ENCODE results near the gene IFIT1B. TPM values are rescaled to one million over a fixed set of nuclear protein-coding genes. Genes with fewer than 3 reads are reported as not detected.
"Not testable (repeated sequence)": the region's sequence is repeated elsewhere in the genome, so short reads cannot be mapped to it uniquely, and the experiment has no call there.

The IFIT1B gene
- 0.03 TPM for polyA plus RNA-seq (2013, experiment 1 of 2)
- polyA plus RNA-seq (2013, experiment 2 of 2) = not detected

- H3K36me3 ChIP-seq (ENCODE audit: control insufficient read depth in 1 of 2, insufficient read depth in 2 of 2, low read depth in 1 of 2, low read length in 2 of 2) = no peaks in the 10 kb centered on the region
- no peak within 1 kb of the TSS for H4K91ac ChIP-seq (ENCODE audit: low read length)
- H2BK15ac ChIP-seq (ENCODE audit: low read depth, poor library complexity, severe bottlenecking) = no peak within 1 kb of the TSS
- no peak within 1 kb of the TSS for H3K23ac ChIP-seq (ENCODE audit: low read length in 2 of 2)
- no peaks in the 10 kb centered on the region for H3K79me1 ChIP-seq (replicated peaks; ENCODE audit: low read length, poor library complexity, severe bottlenecking)
- H3K27me3 ChIP-seq (ENCODE audit: control insufficient read depth in 1 of 2, insufficient read depth in 1 of 2, low read length in 2 of 2) = no peaks in the 10 kb centered on the region
- H3K9ac ChIP-seq (ENCODE audit: low read length) = no peak within 1 kb of the TSS
- H3K4me3 ChIP-seq (ENCODE audit: insufficient read depth in 1 of 2, low read depth in 1 of 2, low read length in 2 of 2) = no peak within 1 kb of the TSS
- H2BK12ac ChIP-seq (ENCODE audit: low read length in 2 of 2) = no peak within 1 kb of the TSS
- no peak within 1 kb of the TSS for H3K14ac ChIP-seq (ENCODE audit: low read length in 2 of 2)
- no peak for DNase-seq
- H2AK5ac ChIP-seq (ENCODE audit: low read length, severe bottlenecking) = no peak within 1 kb of the TSS
- no peak within 1 kb of the TSS for H3K4ac ChIP-seq (ENCODE audit: low read depth in 1 of 2, low read length in 2 of 2)
- no peak within 1 kb of the TSS for H4K8ac ChIP-seq (ENCODE audit: low read length)
- H2AFZ ChIP-seq (ENCODE audit: low read depth, low read length) = no peak within 1 kb of the TSS
- H2BK120ac ChIP-seq (ENCODE audit: low read depth, low read length) = no peak within 1 kb of the TSS
- WGBS = 78% methylated on average over 5 of the region's 5 CpGs
- H2BK5ac ChIP-seq (ENCODE audit: low read depth, low read length, poor library complexity, severe bottlenecking) = no peak within 1 kb of the TSS
- H3K27ac ChIP-seq (ENCODE audit: low read length, poor library complexity, severe bottlenecking) = no peak within 1 kb of the TSS
- H3K18ac ChIP-seq (ENCODE audit: low read depth in 1 of 2, low read length in 2 of 2) = no peak within 1 kb of the TSS
- no peaks in the 10 kb centered on the region for H3K9me3 ChIP-seq (ENCODE audit: control insufficient read depth, low read length)
- H3K4me2 ChIP-seq (ENCODE audit: low read length, poor library complexity, severe bottlenecking) = no peak within 1 kb of the TSS
- peaks cover 2% of the 10 kb centered on the region for H3K4me1 ChIP-seq (ENCODE audit: control insufficient read depth, insufficient read depth, low read depth, low read length)
Observed at GRCh38 chr10:89377705-89378637, at the start of gene IFIT1B. Gene IFIT1B (plus strand): TSS chr10:89378056. CDS start chr10:89378136, 80 bp downstream.

- H4K8ac ChIP-seq (ENCODE audit: low read length) = peak overlapping the region; percentile 55
- no peak overlapping the region for H2BK15ac ChIP-seq (ENCODE audit: low read depth, poor library complexity, severe bottlenecking)
- no peaks in the 10 kb centered on the region for H3K27me3 ChIP-seq (ENCODE audit: control insufficient read depth in 1 of 2, insufficient read depth in 1 of 2, low read length in 2 of 2)
- WGBS = 96% methylated on average over 1 of the region's 2 CpGs
- H3K27ac ChIP-seq (ENCODE audit: low read length, poor library complexity, severe bottlenecking) = no peak overlapping the region
- peak overlapping the region in 1 of 2 experiments; percentile 3 for H3K18ac ChIP-seq (ENCODE audit: low read depth in 1 of 2, low read length in 2 of 2)
- no peaks in the 10 kb centered on the region for H3K36me3 ChIP-seq (ENCODE audit: control insufficient read depth in 1 of 2, insufficient read depth in 2 of 2, low read depth in 1 of 2, low read length in 2 of 2)
- H3K4me3 ChIP-seq (ENCODE audit: insufficient read depth in 1 of 2, low read depth in 1 of 2, low read length in 2 of 2) = peak overlapping the region in 1 of 2 experiments; percentile 76
- H3K23ac ChIP-seq (ENCODE audit: low read length in 2 of 2) = no peak overlapping the region
- no peak overlapping the region for H2BK120ac ChIP-seq (ENCODE audit: low read depth, low read length)
- H2AFZ ChIP-seq (ENCODE audit: low read depth, low read length) = no peak overlapping the region
- H4K91ac ChIP-seq (ENCODE audit: low read length) = peak overlapping the region; percentile 71
- peaks cover 13% of the 10 kb centered on the region for H3K79me1 ChIP-seq (replicated peaks; ENCODE audit: low read length, poor library complexity, severe bottlenecking)
- no peak overlapping the region for H3K4me2 ChIP-seq (ENCODE audit: low read length, poor library complexity, severe bottlenecking)
- no peak overlapping the region for H3K14ac ChIP-seq (ENCODE audit: low read length in 2 of 2)
- H3K4me1 ChIP-seq (ENCODE audit: control insufficient read depth, insufficient read depth, low read depth, low read length) = peaks cover 12% of the 10 kb centered on the region
- H3K4ac ChIP-seq (ENCODE audit: low read depth in 1 of 2, low read length in 2 of 2) = peak overlapping the region; percentile 1 to 29
- peak overlapping the region; percentile 94 for H3K9ac ChIP-seq (ENCODE audit: low read length)
- H2BK12ac ChIP-seq (ENCODE audit: low read length in 2 of 2) = peak overlapping the region in 1 of 2 experiments; percentile 72
- no peak overlapping the region for H2BK5ac ChIP-seq (ENCODE audit: low read depth, low read length, poor library complexity, severe bottlenecking)
- H3K9me3 ChIP-seq (ENCODE audit: control insufficient read depth, low read length) = no peaks in the 10 kb centered on the region
- peak overlapping the region; percentile 39 for H2AK5ac ChIP-seq (ENCODE audit: low read length, severe bottlenecking)
- DNase-seq = no peak
Observed at GRCh38 chr10:89329151-89329550, 48.7 kb upstream of the IFIT1B start.

- Histone ChIP-seq H2BK12ac (ENCODE audit: low read length in 2 of 2) (peak overlapping the region in 1 of 2 experiments; percentile 61), H3K79me1 (replicated peaks; ENCODE audit: low read length, poor library complexity, severe bottlenecking) (peaks cover 13% of the 10 kb centered on the region), H3K4me1 (ENCODE audit: control insufficient read depth, insufficient read depth, low read depth, low read length) (peaks cover 12% of the 10 kb centered on the region)
- H2AK5ac ChIP-seq (ENCODE audit: low read length, severe bottlenecking); H3K18ac ChIP-seq (ENCODE audit: low read depth in 1 of 2, low read length in 2 of 2); H3K36me3 ChIP-seq (ENCODE audit: control insufficient read depth in 1 of 2, insufficient read depth in 2 of 2, low read depth in 1 of 2, low read length in 2 of 2); H2BK120ac ChIP-seq (ENCODE audit: low read depth, low read length); H3K4me2 ChIP-seq (ENCODE audit: low read length, poor library complexity, severe bottlenecking); H2BK15ac ChIP-seq (ENCODE audit: low read depth, poor library complexity, severe bottlenecking); H3K14ac ChIP-seq (ENCODE audit: low read length in 2 of 2); H2BK5ac ChIP-seq (ENCODE audit: low read depth, low read length, poor library complexity, severe bottlenecking); H3K23ac ChIP-seq (ENCODE audit: low read length in 2 of 2); H3K9me3 ChIP-seq (ENCODE audit: control insufficient read depth, low read length); H2AFZ ChIP-seq (ENCODE audit: low read depth, low read length); H3K27ac ChIP-seq (ENCODE audit: low read length, poor library complexity, severe bottlenecking); H3K4me3 ChIP-seq (ENCODE audit: insufficient read depth in 1 of 2, low read depth in 1 of 2, low read length in 2 of 2); H3K4ac ChIP-seq (ENCODE audit: low read depth in 1 of 2, low read length in 2 of 2); H4K8ac ChIP-seq (ENCODE audit: low read length); H4K91ac ChIP-seq (ENCODE audit: low read length); H3K9ac ChIP-seq (ENCODE audit: low read length); H3K27me3 ChIP-seq (ENCODE audit: control insufficient read depth in 1 of 2, insufficient read depth in 1 of 2, low read length in 2 of 2): not testable (repeated sequence)
- 100% methylated on average over 1 of the region's 3 CpGs for WGBS
- DNase-seq = peak; percentile 24
Observed at GRCh38 chr10:89330014-89330413, 47.8 kb upstream of the IFIT1B start.

GRCh38 chr10:89330537-89331212 is 47.2 kb upstream of the IFIT1B start:
- Histone ChIP-seq H2AFZ (ENCODE audit: low read depth, low read length) (no peak overlapping the region), H3K4ac (ENCODE audit: low read depth in 1 of 2, low read length in 2 of 2) (peak overlapping the region in 1 of 2 experiments; percentile 73), H2BK12ac (ENCODE audit: low read length in 2 of 2) (peak overlapping the region; percentile 32 to 57), H3K9me3 (ENCODE audit: control insufficient read depth, low read length) (no peaks in the 10 kb centered on the region), H3K27me3 (ENCODE audit: control insufficient read depth in 1 of 2, insufficient read depth in 1 of 2, low read length in 2 of 2) (no peaks in the 10 kb centered on the region), H2BK5ac (ENCODE audit: low read depth, low read length, poor library complexity, severe bottlenecking) (no peak overlapping the region), H3K27ac (ENCODE audit: low read length, poor library complexity, severe bottlenecking) (no peak overlapping the region), H4K91ac (ENCODE audit: low read length) (no peak overlapping the region), H3K4me2 (ENCODE audit: low read length, poor library complexity, severe bottlenecking) (no peak overlapping the region), H3K79me1 (replicated peaks; ENCODE audit: low read length, poor library complexity, severe bottlenecking) (peaks cover 13% of the 10 kb centered on the region), H3K36me3 (ENCODE audit: control insufficient read depth in 1 of 2, insufficient read depth in 2 of 2, low read depth in 1 of 2, low read length in 2 of 2) (peaks cover 0 to 5% of the 10 kb centered on the region in 2 experiments), H3K23ac (ENCODE audit: low read length in 2 of 2) (no peak overlapping the region), H4K8ac (ENCODE audit: low read length) (no peak overlapping the region), H2BK15ac (ENCODE audit: low read depth, poor library complexity, severe bottlenecking) (no peak overlapping the region), H3K4me3 (ENCODE audit: insufficient read depth in 1 of 2, low read depth in 1 of 2, low read length in 2 of 2) (no peak overlapping the region), H3K14ac (ENCODE audit: low read length in 2 of 2) (no peak overlapping the region), H2AK5ac (ENCODE audit: low read length, severe bottlenecking) (peak overlapping the region; percentile 44), H2BK120ac (ENCODE audit: low read depth, low read length) (no peak overlapping the region), H3K4me1 (ENCODE audit: control insufficient read depth, insufficient read depth, low read depth, low read length) (peaks cover 12% of the 10 kb centered on the region), H3K9ac (ENCODE audit: low read length) (peak overlapping the region; percentile 36), H3K18ac (ENCODE audit: low read depth in 1 of 2, low read length in 2 of 2) (peak overlapping the region in 1 of 2 experiments; percentile 9)
- DNase-seq = no peak

Measured in mesenchymal stem cell (in vitro differentiated cells and primary cell).